ENCODE measurements around the gene COL13A1.

The COL13A1 gene

GRCh38 chr10:69895759-69896158 lies 94.1 kb downstream of the COL13A1 start:
- no peak for TF ChIP-seq FOXA1 (IDR thresholded peaks at IDR 0.05)
- no peak for TF ChIP-seq BHLHE40 (IDR thresholded peaks at IDR 0.05; ENCODE audit: borderline replicate concordance)
- no peak for TF ChIP-seq FOXM1 (IDR thresholded peaks at IDR 0.05; ENCODE audit: borderline replicate concordance)
- TF ChIP-seq TARDBP (IDR thresholded peaks at IDR 0.05) = no peak
- TF ChIP-seq PKNOX1 (IDR thresholded peaks at IDR 0.05) = no peak
- TF ChIP-seq CTBP1 (IDR thresholded peaks at IDR 0.05; ENCODE audit: borderline replicate concordance) = no peak
- no peak for TF ChIP-seq NFRKB (IDR thresholded peaks at IDR 0.05)
- TF ChIP-seq ARNT (IDR thresholded peaks at IDR 0.05) = no peak
- no peak for TF ChIP-seq L3MBTL2 (conservative IDR thresholded peaks at IDR 0.05)
- TF ChIP-seq FOXK2 (IDR thresholded peaks at IDR 0.05) = no peak
- TF ChIP-seq ELF4 (IDR thresholded peaks at IDR 0.05) = no peak
- ChIA-PET POLR2A (no interaction called here), CTCF (interaction anchor here (0.8 kb wide), 1 partner anchor 13 kb away, joined by 3 read pairs; no protein-coding TSS in a partner anchor)
- DNase-seq (ENCODE audit: extremely low spot score) = no peak

- CTCF ChIA-PET = interaction anchor here (0.7 kb wide), 1 partner anchor 12 kb away, joined by 3 read pairs; no protein-coding TSS in a partner anchor
- TF ChIP-seq CTBP1 (IDR thresholded peaks at IDR 0.05; ENCODE audit: borderline replicate concordance) (no peak), SP1 (IDR thresholded peaks at IDR 0.05) (no peak), TARDBP (IDR thresholded peaks at IDR 0.05) (no peak), NFRKB (IDR thresholded peaks at IDR 0.05) (no peak), ARNT (IDR thresholded peaks at IDR 0.05) (no peak), LEF1 (IDR thresholded peaks at IDR 0.05; ENCODE audit: borderline replicate concordance) (no peak), FOXM1 (IDR thresholded peaks at IDR 0.05; ENCODE audit: borderline replicate concordance) (no peak), SUZ12 (IDR thresholded peaks at IDR 0.05) (no peak), ZNF384 (IDR thresholded peaks at IDR 0.05) (no peak), FOXK2 (IDR thresholded peaks at IDR 0.05) (no peak), BHLHE40 (IDR thresholded peaks at IDR 0.05; ENCODE audit: borderline replicate concordance) (no peak), FOXA1 (IDR thresholded peaks at IDR 0.05) (no peak)
- POLR2A ChIA-PET = interaction anchor here (1.7 kb wide), 1 partner anchor 11 kb away, joined by 3 read pairs; no protein-coding TSS in a partner anchor
These were observed 95.0 kb downstream of the COL13A1 start for GRCh38 chr10:69896606-69897231.

GRCh38 chr10:69897432-69897831 lies 95.7 kb downstream of the COL13A1 start:
- DNase-seq (ENCODE audit: extremely low spot score) = no peak
- ChIA-PET CTCF (interaction anchor here (0.7 to 1.2 kb wide), 2 partner anchors 13 to 17 kb away, joined by 3 to 7 read pairs; no protein-coding TSS in a partner anchor), POLR2A (interaction anchor here (1.7 kb wide), 1 partner anchor 12 kb away, joined by 3 read pairs; no protein-coding TSS in a partner anchor)
- no peak for TF ChIP-seq HDGF (IDR thresholded peaks at IDR 0.05; ENCODE audit: borderline replicate concordance)
- TF ChIP-seq ZNF384 (IDR thresholded peaks at IDR 0.05) = no peak
- no peak for TF ChIP-seq SP1 (IDR thresholded peaks at IDR 0.05)
- TF ChIP-seq TARDBP (IDR thresholded peaks at IDR 0.05) = no peak
- no peak for TF ChIP-seq FOXA1 (IDR thresholded peaks at IDR 0.05)
- TF ChIP-seq CTBP1 (IDR thresholded peaks at IDR 0.05; ENCODE audit: borderline replicate concordance) = no peak
- no peak for TF ChIP-seq FOXM1 (IDR thresholded peaks at IDR 0.05; ENCODE audit: borderline replicate concordance)
- no peak for TF ChIP-seq ARNT (IDR thresholded peaks at IDR 0.05)
- no peak for TF ChIP-seq BHLHE40 (IDR thresholded peaks at IDR 0.05; ENCODE audit: borderline replicate concordance)
- no peak for TF ChIP-seq PKNOX1 (IDR thresholded peaks at IDR 0.05)
- no peak for TF ChIP-seq SUZ12 (IDR thresholded peaks at IDR 0.05)
- TF ChIP-seq L3MBTL2 (conservative IDR thresholded peaks at IDR 0.05) = no peak
- TF ChIP-seq ELF4 (IDR thresholded peaks at IDR 0.05) = no peak
- no peak for TF ChIP-seq NFRKB (IDR thresholded peaks at IDR 0.05)
- no peak for TF ChIP-seq LEF1 (IDR thresholded peaks at IDR 0.05; ENCODE audit: borderline replicate concordance)
- no peak for TF ChIP-seq FOXK2 (IDR thresholded peaks at IDR 0.05)

More at GRCh38 chr10:69896606-69897231, 95.0 kb downstream of the COL13A1 start:
- DNase-seq (ENCODE audit: extremely low spot score) = no peak

- DNase-seq (ENCODE audit: extremely low spot score) = no peak
- POLR2A ChIA-PET = interaction anchor here (1.7 kb wide), 1 partner anchor 12 kb away, joined by 3 read pairs; no protein-coding TSS in a partner anchor
- CTCF ChIA-PET = interaction anchor here (1.2 kb wide), 1 partner anchor 17 kb away, joined by 7 read pairs; no protein-coding TSS in a partner anchor
- TF ChIP-seq TARDBP (IDR thresholded peaks at IDR 0.05) = no peak
- no peak for TF ChIP-seq CTBP1 (IDR thresholded peaks at IDR 0.05; ENCODE audit: borderline replicate concordance)
- TF ChIP-seq ARNT (IDR thresholded peaks at IDR 0.05) = no peak
- TF ChIP-seq SP1 (IDR thresholded peaks at IDR 0.05) = no peak
- no peak for TF ChIP-seq L3MBTL2 (conservative IDR thresholded peaks at IDR 0.05)
- no peak for TF ChIP-seq HDGF (IDR thresholded peaks at IDR 0.05; ENCODE audit: borderline replicate concordance)
- TF ChIP-seq SUZ12 (IDR thresholded peaks at IDR 0.05) = no peak
- no peak for TF ChIP-seq FOXM1 (IDR thresholded peaks at IDR 0.05; ENCODE audit: borderline replicate concordance)
- TF ChIP-seq LEF1 (IDR thresholded peaks at IDR 0.05; ENCODE audit: borderline replicate concordance) = no peak
- TF ChIP-seq ELF4 (IDR thresholded peaks at IDR 0.05) = no peak
- no peak for TF ChIP-seq NFRKB (IDR thresholded peaks at IDR 0.05)
- no peak for TF ChIP-seq FOXK2 (IDR thresholded peaks at IDR 0.05)
- no peak for TF ChIP-seq PKNOX1 (IDR thresholded peaks at IDR 0.05)
These were observed 96.3 kb downstream of the COL13A1 start for GRCh38 chr10:69897999-69898398.

GRCh38 chr10:69898524-69898923 lies 96.8 kb downstream of the COL13A1 start:
- no peak for DNase-seq (ENCODE audit: extremely low spot score)
- ChIA-PET CTCF (no interaction called here), POLR2A (no interaction called here)
- TF ChIP-seq CTBP1 (IDR thresholded peaks at IDR 0.05; ENCODE audit: borderline replicate concordance) = no peak
- TF ChIP-seq ZNF384 (IDR thresholded peaks at IDR 0.05) = no peak
- TF ChIP-seq SUZ12 (IDR thresholded peaks at IDR 0.05) = no peak
- no peak for TF ChIP-seq PKNOX1 (IDR thresholded peaks at IDR 0.05)
- TF ChIP-seq SP1 (IDR thresholded peaks at IDR 0.05) = no peak

Data from HEK293T (cell line).